ENCODE results near the gene CCDC185.

GRCh38 chr1:223426936-223427335 is 33.7 kb downstream of the CCDC185 start:
- TF ChIP-seq, protein P1, sequence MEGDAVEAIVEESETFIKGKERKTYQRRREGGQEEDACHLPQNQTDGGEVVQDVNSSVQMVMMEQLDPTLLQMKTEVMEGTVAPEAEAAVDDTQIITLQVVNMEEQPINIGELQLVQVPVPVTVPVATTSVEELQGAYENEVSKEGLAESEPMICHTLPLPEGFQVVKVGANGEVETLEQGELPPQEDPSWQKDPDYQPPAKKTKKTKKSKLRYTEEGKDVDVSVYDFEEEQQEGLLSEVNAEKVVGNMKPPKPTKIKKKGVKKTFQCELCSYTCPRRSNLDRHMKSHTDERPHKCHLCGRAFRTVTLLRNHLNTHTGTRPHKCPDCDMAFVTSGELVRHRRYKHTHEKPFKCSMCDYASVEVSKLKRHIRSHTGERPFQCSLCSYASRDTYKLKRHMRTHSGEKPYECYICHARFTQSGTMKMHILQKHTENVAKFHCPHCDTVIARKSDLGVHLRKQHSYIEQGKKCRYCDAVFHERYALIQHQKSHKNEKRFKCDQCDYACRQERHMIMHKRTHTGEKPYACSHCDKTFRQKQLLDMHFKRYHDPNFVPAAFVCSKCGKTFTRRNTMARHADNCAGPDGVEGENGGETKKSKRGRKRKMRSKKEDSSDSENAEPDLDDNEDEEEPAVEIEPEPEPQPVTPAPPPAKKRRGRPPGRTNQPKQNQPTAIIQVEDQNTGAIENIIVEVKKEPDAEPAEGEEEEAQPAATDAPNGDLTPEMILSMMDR (IDR thresholded peaks at IDR 0.05), result no peak
- TF ChIP-seq POLR2A (IDR thresholded peaks at IDR 0.05), result no peak

All from lower leg skin (tissue), 3 donors.